B cell (primary cell): Measurements from ENCODE around the gene HMCN1. TPM values are rescaled to one million over a fixed set of nuclear protein-coding genes. Genes with fewer than 3 reads are reported as not detected.

Source experiments
- ATAC-seq: fragments of 200-7000 bp; cut with Tn5 transposase; one replicate; pipeline ENCODE4 v1.10.0; 2021; ENCODE audit warnings: low read depth, mild to moderate bottlenecking, moderate number of reproducible peaks, moderate library complexity
- CTCF ChIA-PET: fragments of 350-600 bp; sonication (Branson Sonifier 250); formaldehyde crosslinking; loops from one replicate; lab custom pipeline; 2021; ENCODE audit warnings: antibody characterized with exemption, inconsistent platforms; lab: Charles Lee
- POLR2A ChIA-PET: fragments of 350-600 bp; sonication (Branson Sonifier 250); formaldehyde crosslinking; loops from one replicate; lab custom pipeline; 2021; ENCODE audit warnings: antibody characterized with exemption; lab: Charles Lee
- DNase-seq: peaks from one replicate; pipeline ENCODE4 v3.0.0; 2013
- H2AFZ ChIP-seq: 2 replicates; pipeline ENCODE4 v1.6.1; 2012; ENCODE audit warnings: mild to moderate bottlenecking, low read depth, low read length; ENCODE audit not compliant: insufficient read depth, poor library complexity, severe bottlenecking
- H3K27ac ChIP-seq, 2 donors: 1 replicate in 1 of 2; 2 replicates in 1 of 2; pipeline ENCODE4 v1.5.1; 2012 to 2013; ENCODE audit warnings: low read length in 2 of 2, mild to moderate bottlenecking in 2 of 2, moderate library complexity in 1 of 2
- H3K27me3 ChIP-seq, 4 experiments: fragments of 200-600 bp in 1 of 4; sonication (generic) in 1 of 4; replicated peaks in 1 of 4; 1 replicate in 2 of 4; 2 replicates in 2 of 4; pipeline versions ENCODE4 v1.6.1 to v1.7.0; 2013 to 2016; ENCODE audit warnings: low read length in 3 of 4, mild to moderate bottlenecking in 2 of 4, mixed read lengths in 1 of 4, moderate library complexity in 1 of 4; ENCODE audit not compliant: insufficient read depth in 4 of 4, control insufficient read depth in 3 of 4; ENCODE audit errors: control extremely low read depth in 1 of 4
- H3K36me3 ChIP-seq, 2 experiments: replicated peaks in 1 of 2; 1 replicate in 1 of 2; 2 replicates in 1 of 2; pipeline versions ENCODE4 v1.6.1 to v1.7.1; 2013; ENCODE audit warnings: low read length in 1 of 2; ENCODE audit not compliant: insufficient read depth in 2 of 2, control insufficient read depth in 1 of 2; ENCODE audit errors: control extremely low read depth in 1 of 2, extremely low read depth in 1 of 2
- H3K4me1 ChIP-seq, 2 donors: fragments of 200-600 bp in 1 of 2; sonication (generic) in 1 of 2; 1 replicate in 1 of 2; 2 replicates in 1 of 2; pipeline versions ENCODE4 v1.5.1 to v1.6.1; 2013 to 2017; ENCODE audit warnings: low read length in 2 of 2; ENCODE audit not compliant: control insufficient read depth in 2 of 2, insufficient read depth in 2 of 2
- H3K4me2 ChIP-seq: replicated peaks from 2 replicates; pipeline ENCODE3; 2012; ENCODE audit warnings: mild to moderate bottlenecking, low read depth, low read length; ENCODE audit not compliant: poor library complexity, severe bottlenecking
- H3K4me3 ChIP-seq, 5 experiments: fragments of 200-600 bp in 1 of 5; sonication (generic) in 1 of 5; 1 replicate in 3 of 5; 2 replicates in 2 of 5; pipeline versions ENCODE4 v1.5.1 to v1.7.0; 2011 to 2016; ENCODE audit warnings: low read length in 4 of 5, mild to moderate bottlenecking in 4 of 5, low read depth in 2 of 5, control low read depth in 1 of 5, moderate library complexity in 1 of 5; ENCODE audit not compliant: insufficient read depth in 1 of 5; ENCODE audit errors: control extremely low read depth in 1 of 5, extremely low read depth in 1 of 5
- H3K79me2 ChIP-seq: fragments of 200-600 bp; sonication (generic); one replicate; pipeline ENCODE4 v1.6.0; 2016; ENCODE audit warnings: low read length; ENCODE audit not compliant: control insufficient read depth, insufficient read depth
- H3K9ac ChIP-seq: fragments of 200-600 bp; sonication (generic); 2 replicates; pipeline ENCODE4 v1.6.1; 2017; ENCODE audit warnings: mild to moderate bottlenecking, low read length, moderate library complexity
- H3K9me3 ChIP-seq, 3 donors: one replicate each; pipeline versions ENCODE4 v1.6.1 to v1.7.1; 2013; ENCODE audit warnings: low read length in 2 of 3; ENCODE audit not compliant: control insufficient read depth in 2 of 3, insufficient read depth in 1 of 3; ENCODE audit errors: control extremely low read depth in 1 of 3
- H4K20me1 ChIP-seq: 2 replicates; pipeline ENCODE4 v1.6.0; 2012; ENCODE audit warnings: mild to moderate bottlenecking, low read length; ENCODE audit not compliant: insufficient read depth, control insufficient read depth, poor library complexity, severe bottlenecking
- H3K27ac Mint-ChIP-seq: one replicate; pipeline ENCODE4 v1.8.0; 2021; ENCODE audit warnings: mixed read lengths
- H3K27me3 Mint-ChIP-seq: one replicate; pipeline ENCODE4 v1.8.0; 2021; ENCODE audit warnings: mixed read lengths
- H3K4me1 Mint-ChIP-seq: one replicate; pipeline ENCODE4 v1.8.0; 2021; ENCODE audit warnings: mixed read lengths
- H3K4me3 Mint-ChIP-seq: one replicate; pipeline ENCODE4 v1.8.0; 2021; ENCODE audit warnings: mixed read lengths
- H3K9me3 Mint-ChIP-seq: one replicate; pipeline ENCODE4 v1.8.0; 2022; ENCODE audit warnings: mixed read lengths; ENCODE audit not compliant: insufficient read depth
- EZH2 ChIP-seq: IDR thresholded peaks from 2 replicates; pipeline ENCODE4 v1.6.1; 2012; ENCODE audit warnings: borderline replicate concordance, low read depth, mild to moderate bottlenecking, moderate library complexity, low read length; ENCODE audit not compliant: insufficient read depth, poor library complexity, severe bottlenecking
- WGBS: methylation state at CpG from one replicate; pipeline ENCODE4 v1.1.5; 2013; ENCODE audit warnings: missing lambda C conversion rate; ENCODE audit not compliant: insufficient coverage; 5-methylcytosine and 5-hydroxymethylcytosine counted together
- intact Hi-C: fragments of 100-400 bp; cut with micrococcal nuclease; formaldehyde crosslinking; loops from one replicate; pipeline ENCODE4 v1.10.0; 2022
- polyA plus RNA-seq: library from polyadenylated mRNA; depleted of rRNA; stranded (reverse); fragments of >200 nt; gene quantifications from 2 replicates; pipeline ENCODE4 v1.2.3, GENCODE V29; 2012
- total RNA-seq, 2 donors: library from RNA; stranded (reverse); fragments of 120-200 nt in 1 of 2; gene quantifications; 1 replicate in 1 of 2; 2 replicates in 1 of 2; pipeline versions ENCODE4 v1.2.3 to v1.2.4, GENCODE V29; 2013 to 2022
- TF ChIP-seq, protein P1 (sequence below): fragments of 200-600 bp; IDR thresholded peaks from one replicate; pipeline ENCODE4 v1.8.0; 2022; ENCODE audit warnings: antibody characterized with exemption, mild to moderate bottlenecking

The HMCN1 gene
- total and polyA plus RNA-seq, 2 donors (not counting 1 experiment from before 2014, with no cell fraction given) = not detected

- Mint-ChIP-seq H3K4me1 (no peaks in the 10 kb centered on the region), H3K9me3 (peaks cover 2% of the 10 kb centered on the region), H3K4me3 (no peak overlapping the region), H3K27me3 (peaks cover 9% of the 10 kb centered on the region), H3K27ac (no peak overlapping the region)
- H3K4me2 ChIP-seq = no peak overlapping the region
- H3K79me2 ChIP-seq = no peaks in the 10 kb centered on the region
- TF ChIP-seq, protein P1, sequence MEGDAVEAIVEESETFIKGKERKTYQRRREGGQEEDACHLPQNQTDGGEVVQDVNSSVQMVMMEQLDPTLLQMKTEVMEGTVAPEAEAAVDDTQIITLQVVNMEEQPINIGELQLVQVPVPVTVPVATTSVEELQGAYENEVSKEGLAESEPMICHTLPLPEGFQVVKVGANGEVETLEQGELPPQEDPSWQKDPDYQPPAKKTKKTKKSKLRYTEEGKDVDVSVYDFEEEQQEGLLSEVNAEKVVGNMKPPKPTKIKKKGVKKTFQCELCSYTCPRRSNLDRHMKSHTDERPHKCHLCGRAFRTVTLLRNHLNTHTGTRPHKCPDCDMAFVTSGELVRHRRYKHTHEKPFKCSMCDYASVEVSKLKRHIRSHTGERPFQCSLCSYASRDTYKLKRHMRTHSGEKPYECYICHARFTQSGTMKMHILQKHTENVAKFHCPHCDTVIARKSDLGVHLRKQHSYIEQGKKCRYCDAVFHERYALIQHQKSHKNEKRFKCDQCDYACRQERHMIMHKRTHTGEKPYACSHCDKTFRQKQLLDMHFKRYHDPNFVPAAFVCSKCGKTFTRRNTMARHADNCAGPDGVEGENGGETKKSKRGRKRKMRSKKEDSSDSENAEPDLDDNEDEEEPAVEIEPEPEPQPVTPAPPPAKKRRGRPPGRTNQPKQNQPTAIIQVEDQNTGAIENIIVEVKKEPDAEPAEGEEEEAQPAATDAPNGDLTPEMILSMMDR = no peak
- CTCF ChIA-PET = no interaction called here
- H3K27me3 ChIP-seq = peaks cover 0 to 4% (median under 1%) of the 10 kb centered on the region in 4 experiments
- WGBS = 67% methylated on average over 1 of the region's 2 CpGs
- no peaks in the 10 kb centered on the region for H3K9me3 ChIP-seq
- ATAC-seq (no peak), DNase-seq (no peak)
- no peaks in the 10 kb centered on the region for H3K36me3 ChIP-seq
- no peak overlapping the region for H2AFZ ChIP-seq
- POLR2A ChIA-PET = no interaction called here
- H3K4me1 ChIP-seq = no peaks in the 10 kb centered on the region
- no peak overlapping the region for H3K27ac ChIP-seq
- intact Hi-C loops = no loop called here
- H3K9ac ChIP-seq = no peak overlapping the region
- no peak overlapping the region for H3K4me3 ChIP-seq
- H4K20me1 ChIP-seq = no peaks in the 10 kb centered on the region
These were observed 460.0 kb downstream of the HMCN1 start for GRCh38 chr1:186194107-186194756.

GRCh38 chr1:186195377-186195931 is 461.3 kb downstream of the HMCN1 start:
- Mint-ChIP-seq H3K27ac (no peak overlapping the region), H3K9me3 (peaks cover 2% of the 10 kb centered on the region), H3K4me1 (no peaks in the 10 kb centered on the region), H3K27me3 (peaks cover 6% of the 10 kb centered on the region), H3K4me3 (no peak overlapping the region)
- peaks cover 0 to 2% (median 0%) of the 10 kb centered on the region in 4 experiments for H3K27me3 ChIP-seq
- H4K20me1 ChIP-seq = no peaks in the 10 kb centered on the region
- ATAC-seq (no peak), DNase-seq (no peak)
- no peak overlapping the region for H3K4me2 ChIP-seq
- H3K4me1 ChIP-seq = no peaks in the 10 kb centered on the region
- POLR2A ChIA-PET = no interaction called here
- H3K36me3 ChIP-seq = no peaks in the 10 kb centered on the region
- H3K9me3 ChIP-seq = no peaks in the 10 kb centered on the region
- H3K79me2 ChIP-seq = no peaks in the 10 kb centered on the region
- intact Hi-C loops = no loop called here
- H2AFZ ChIP-seq = no peak overlapping the region
- no peak overlapping the region for H3K4me3 ChIP-seq
- CTCF ChIA-PET = interaction anchor here (0.7 kb wide), 1 partner anchor 17 kb away, joined by 3 read pairs; no protein-coding TSS in a partner anchor
- WGBS = no CpG with 5 or more reads among the region's 3 CpGs
- no peak for TF ChIP-seq EZH2
- TF ChIP-seq, protein P1 = no peak
- H3K27ac ChIP-seq = no peak overlapping the region
- H3K9ac ChIP-seq = no peak overlapping the region
